ENCODE results near the gene PAOX.
A peak's percentile ranks its signal among the peaks of the same experiment; 100 is the strongest.
"Not testable (repeated sequence)": the region's sequence is repeated elsewhere in the genome, so short reads cannot be mapped to it uniquely, and the experiment has no call there.

Gene PAOX

GRCh38 chr10:133418289-133418993 lies 39.4 kb downstream of the PAOX start:
- DNase-seq, result no peak
- H3K27ac Mint-ChIP-seq, result no peak overlapping the region
- peaks cover 11% of the 10 kb centered on the region for H3K4me1 Mint-ChIP-seq (ENCODE audit: low read depth)
- H3K9me3 Mint-ChIP-seq, result no peaks in the 10 kb centered on the region
- H3K36me3 Mint-ChIP-seq (ENCODE audit: low read depth), result peaks cover 67% of the 10 kb centered on the region
- no peak overlapping the region for H3K4me3 Mint-ChIP-seq
- H3K27me3 Mint-ChIP-seq, result peaks cover 6% of the 10 kb centered on the region

GRCh38 chr10:133419211-133419950 lies 40.3 kb downstream of the PAOX start:
- H3K4me3 Mint-ChIP-seq, result no peak overlapping the region
- no peak overlapping the region for H3K27ac Mint-ChIP-seq
- peaks cover 59% of the 10 kb centered on the region for H3K36me3 Mint-ChIP-seq (ENCODE audit: low read depth)
- no peak for DNase-seq
- peaks cover 11% of the 10 kb centered on the region for H3K4me1 Mint-ChIP-seq (ENCODE audit: low read depth)
- H3K9me3 Mint-ChIP-seq, result no peaks in the 10 kb centered on the region
- H3K27me3 Mint-ChIP-seq, result peaks cover 6% of the 10 kb centered on the region

- Mint-ChIP-seq H3K4me1 (ENCODE audit: low read depth) (peaks cover 11% of the 10 kb centered on the region), H3K9me3 (no peaks in the 10 kb centered on the region), H3K36me3 (ENCODE audit: low read depth) (peaks cover 52% of the 10 kb centered on the region), H3K27ac (no peak overlapping the region), H3K27me3 (peaks cover 6% of the 10 kb centered on the region), H3K4me3 (no peak overlapping the region)
- no peak for DNase-seq
These were observed 41.0 kb downstream of the PAOX start for GRCh38 chr10:133420028-133420427.

GRCh38 chr10:133420579-133420978 lies 41.5 kb downstream of the PAOX start:
- Mint-ChIP-seq H3K27me3 (peaks cover 6% of the 10 kb centered on the region), H3K9me3 (no peaks in the 10 kb centered on the region), H3K4me3 (no peak overlapping the region)

GRCh38 chr10:133421336-133422222 lies 42.5 kb downstream of the PAOX start:
- H3K27ac Mint-ChIP-seq, result no peak overlapping the region
- H3K4me1 Mint-ChIP-seq (ENCODE audit: low read depth), result peaks cover 8% of the 10 kb centered on the region
- no peak overlapping the region for H3K4me3 Mint-ChIP-seq

More at GRCh38 chr10:133420579-133420978, 41.5 kb downstream of the PAOX start:
- Mint-ChIP-seq H3K27ac (peak overlapping the region; percentile 11), H3K4me1 (ENCODE audit: low read depth) (peaks cover 8% of the 10 kb centered on the region), H3K36me3 (ENCODE audit: low read depth) (peaks cover 47% of the 10 kb centered on the region)
- DNase-seq, result no peak

GRCh38 chr10:133422223-133422806 lies 43.3 kb downstream of the PAOX start:
- H3K36me3 Mint-ChIP-seq (ENCODE audit: low read depth), result peaks cover 41% of the 10 kb centered on the region
- no peak overlapping the region for H3K4me3 Mint-ChIP-seq
- H3K27ac Mint-ChIP-seq, result no peak overlapping the region

More at GRCh38 chr10:133421336-133422222, 42.5 kb downstream of the PAOX start:
- Mint-ChIP-seq H3K36me3 (ENCODE audit: low read depth) (peaks cover 41% of the 10 kb centered on the region), H3K9me3 (no peaks in the 10 kb centered on the region), H3K27me3 (peaks cover 6% of the 10 kb centered on the region)
- DNase-seq, result no peak

GRCh38 chr10:133422807-133423771 lies 44.0 kb downstream of the PAOX start:
- Mint-ChIP-seq H3K36me3 (ENCODE audit: low read depth) (peaks cover 36% of the 10 kb centered on the region), H3K9me3 (no peaks in the 10 kb centered on the region), H3K4me1 (ENCODE audit: low read depth) (peaks cover 8% of the 10 kb centered on the region), H3K27me3 (peaks cover 6% of the 10 kb centered on the region), H3K4me3 (peak overlapping the region; percentile 35), H3K27ac (no peak overlapping the region)
- DNase-seq, result peak; percentile 47

More at GRCh38 chr10:133422223-133422806, 43.3 kb downstream of the PAOX start:
- Mint-ChIP-seq H3K9me3 (no peaks in the 10 kb centered on the region), H3K27me3 (peaks cover 6% of the 10 kb centered on the region), H3K4me1 (ENCODE audit: low read depth) (peaks cover 8% of the 10 kb centered on the region)
- DNase-seq, result no peak

- H3K4me3 Mint-ChIP-seq; H3K4me1 Mint-ChIP-seq (ENCODE audit: low read depth); H3K9me3 Mint-ChIP-seq; DNase-seq; H3K27ac Mint-ChIP-seq; H3K27me3 Mint-ChIP-seq: not testable (repeated sequence)
- peaks cover 26% of the 10 kb centered on the region for H3K36me3 Mint-ChIP-seq (ENCODE audit: low read depth)
These were observed 45.0 kb downstream of the PAOX start for GRCh38 chr10:133424102-133424501.

GRCh38 chr10:133424601-133425000 lies 45.5 kb downstream of the PAOX start, which contains the start of gene SPRN:
SPRN (minus strand) TSS chr10:133424625; CDS start chr10:133423681, 944 bp downstream.
- not testable (repeated sequence) for H3K27ac Mint-ChIP-seq; H3K27me3 Mint-ChIP-seq; H3K9me3 Mint-ChIP-seq; H3K4me1 Mint-ChIP-seq (ENCODE audit: low read depth); DNase-seq
- Mint-ChIP-seq H3K36me3 (ENCODE audit: low read depth) (peaks cover 21% of the 10 kb centered on the region), H3K4me3 (peak within 1 kb of the TSS; percentile 35)

- not testable (repeated sequence) for H3K4me1 Mint-ChIP-seq (ENCODE audit: low read depth); H3K36me3 Mint-ChIP-seq (ENCODE audit: low read depth); H3K9me3 Mint-ChIP-seq; H3K27ac Mint-ChIP-seq; H3K27me3 Mint-ChIP-seq; H3K4me3 Mint-ChIP-seq; DNase-seq
These were observed 50.5 kb downstream of the PAOX start for GRCh38 chr10:133429571-133429970.

GRCh38 chr10:133431888-133432613 lies 53.0 kb downstream of the PAOX start:
- H3K36me3 Mint-ChIP-seq (ENCODE audit: low read depth); H3K9me3 Mint-ChIP-seq; DNase-seq; H3K4me3 Mint-ChIP-seq; H3K27ac Mint-ChIP-seq; H3K4me1 Mint-ChIP-seq (ENCODE audit: low read depth): not testable (repeated sequence)
- peaks cover 17% of the 10 kb centered on the region for H3K27me3 Mint-ChIP-seq

- H3K4me1 Mint-ChIP-seq (ENCODE audit: low read depth); DNase-seq; H3K4me3 Mint-ChIP-seq; H3K9me3 Mint-ChIP-seq; H3K27ac Mint-ChIP-seq; H3K36me3 Mint-ChIP-seq (ENCODE audit: low read depth): not testable (repeated sequence)
- H3K27me3 Mint-ChIP-seq, result peaks cover 20% of the 10 kb centered on the region
These were observed 53.7 kb downstream of the PAOX start for GRCh38 chr10:133432789-133433188.

All from activated T-cell treated with anti-CD3 and anti-CD28 coated beads, Interleukin-2, amount 50 U/mL, for 24 hours (primary cell).